Upper lobe of left lung (tissue), 6 donors: Measurements from ENCODE around the gene STH. TPM values are rescaled to one million over a fixed set of nuclear protein-coding genes. Genes with fewer than 3 reads are reported as not detected.
A peak's percentile ranks its signal among the peaks of the same experiment; 100 is the strongest.

Experiments used
- ATAC-seq, 2 donors: fragments of 200-7000 bp; cut with Tn5 transposase; one replicate each; pipeline ENCODE4 v1.9.1; 2022; ENCODE audit warnings: mild to moderate bottlenecking in 2 of 2, moderate library complexity in 2 of 2; ENCODE audit not compliant: low FRiP score in 2 of 2
- DNase-seq, 2 donors: peaks; one replicate each; pipeline ENCODE4 v3.0.0-alpha.2; 2019 to 2020
- H3K27ac ChIP-seq, 4 donors: fragments of 200-600 bp; sonication (generic); one replicate each; pipeline ENCODE4 v1.5.1; 2016 to 2019
- H3K27me3 ChIP-seq, 4 donors: fragments of 200-600 bp; sonication (generic); one replicate each; pipeline ENCODE4 v1.5.1; 2017 to 2019
- H3K36me3 ChIP-seq, 4 donors: fragments of 200-600 bp; sonication (generic); one replicate each; pipeline ENCODE4 v1.5.1; 2016 to 2019
- H3K4me1 ChIP-seq, 4 donors: fragments of 200-600 bp; sonication (generic); one replicate each; pipeline ENCODE4 v1.5.1; 2018 to 2019
- H3K4me3 ChIP-seq, 4 donors: fragments of 200-600 bp; sonication (generic); one replicate each; pipeline ENCODE4 v1.5.1; 2017 to 2019; ENCODE audit warnings: mild to moderate bottlenecking in 2 of 4, moderate library complexity in 1 of 4
- H3K9me3 ChIP-seq, 4 donors: fragments of 200-600 bp; sonication (generic); one replicate each; pipeline ENCODE4 v1.5.1; 2018 to 2019
- EP300 ChIP-seq, 4 donors: sonication (generic); formaldehyde crosslinking; IDR thresholded peaks; one replicate each; pipeline ENCODE4 v1.5.1; 2017; ENCODE audit warnings: antibody characterized with exemption in 4 of 4, control low read depth in 2 of 4
- POLR2A ChIP-seq, 4 donors: fragments of 450-650 bp; IDR thresholded peaks; one replicate each; pipeline ENCODE4 v1.5.1; 2016 to 2017; ENCODE audit warnings: antibody characterized with exemption in 4 of 4, mild to moderate bottlenecking in 2 of 4
- POLR2AphosphoS5 ChIP-seq, 2 donors: sonication (generic); formaldehyde crosslinking; IDR thresholded peaks; one replicate each; pipeline ENCODE4 v1.5.1; 2017; ENCODE audit warnings: antibody characterized with exemption in 2 of 2
- WGBS, 2 donors: methylation state at CpG; one replicate each; pipeline ENCODE4 v1.1.5; 2017 to 2018; 5-methylcytosine and 5-hydroxymethylcytosine counted together
- total RNA-seq, 6 donors: library from RNA; depleted of rRNA in 4 of 6; stranded (reverse); fragments of >200 nt in 4 of 6; gene quantifications; one replicate each; pipeline versions ENCODE4 v1.1.0 to v1.2.1, GENCODE V29; 2016 to 2021
- TF ChIP-seq, protein P1 (sequence below), 6 experiments: fragments of 450-650 bp in 4 of 6; fragments of 200-600 bp in 2 of 6; sonication (generic) in 2 of 6; IDR thresholded peaks; one replicate each; pipeline ENCODE4 v1.5.1; 2016 to 2019; ENCODE audit warnings: antibody characterized with exemption in 6 of 6
- donor health status: DM: no; HTN: no; CAD: no; lungs with moderate emphysema.
- donor health status: DM: no; HTN: yes; CAD: no; lungs with severe emphysema.

The STH gene
- total RNA-seq, 6 donors from 2014 or later: not detected

DNA sequence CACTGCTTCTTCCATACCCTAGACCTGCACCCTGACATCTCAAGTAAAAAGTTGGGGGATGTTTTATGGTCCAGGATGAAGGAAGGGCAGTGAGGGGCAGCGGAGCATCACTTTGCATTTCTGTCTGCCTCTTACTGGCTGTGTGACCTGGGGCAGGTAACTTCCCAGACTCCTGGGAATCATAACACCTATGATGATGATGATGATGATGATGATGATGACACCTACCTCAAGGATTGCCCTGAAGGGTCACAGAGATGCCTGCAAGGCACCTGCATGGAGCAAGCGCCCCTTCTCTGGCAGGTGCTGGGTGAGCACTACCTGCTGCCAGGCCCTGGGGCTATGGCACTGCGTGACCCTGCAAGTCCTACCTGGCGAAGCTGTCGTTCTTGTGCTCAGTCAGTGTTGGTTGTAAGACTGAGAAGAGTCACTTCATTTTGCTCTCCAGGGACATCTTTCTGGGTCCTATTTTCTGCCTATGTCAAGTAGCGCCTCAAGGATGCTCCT is 46.2 kb upstream of the STH start:
- Histone ChIP-seq H3K27me3 (peaks cover 0 to 5% (median 0%) of the 10 kb centered on the region in 4 donors), H3K27ac (no peak overlapping the region), H3K36me3 (no peaks in the 10 kb centered on the region), H3K4me1 (peaks cover 4 to 13% (median 10%) of the 10 kb centered on the region in 4 donors), H3K9me3 (no peaks in the 10 kb centered on the region), H3K4me3 (no peak overlapping the region)
- no peak for ATAC-seq
- 90 to 100% methylated on average over 3 to 6 of the region's 6 CpGs for WGBS, 2 donors
- no peak for TF ChIP-seq POLR2AphosphoS5 (IDR thresholded peaks at IDR 0.05)
- TF ChIP-seq, protein P1, sequence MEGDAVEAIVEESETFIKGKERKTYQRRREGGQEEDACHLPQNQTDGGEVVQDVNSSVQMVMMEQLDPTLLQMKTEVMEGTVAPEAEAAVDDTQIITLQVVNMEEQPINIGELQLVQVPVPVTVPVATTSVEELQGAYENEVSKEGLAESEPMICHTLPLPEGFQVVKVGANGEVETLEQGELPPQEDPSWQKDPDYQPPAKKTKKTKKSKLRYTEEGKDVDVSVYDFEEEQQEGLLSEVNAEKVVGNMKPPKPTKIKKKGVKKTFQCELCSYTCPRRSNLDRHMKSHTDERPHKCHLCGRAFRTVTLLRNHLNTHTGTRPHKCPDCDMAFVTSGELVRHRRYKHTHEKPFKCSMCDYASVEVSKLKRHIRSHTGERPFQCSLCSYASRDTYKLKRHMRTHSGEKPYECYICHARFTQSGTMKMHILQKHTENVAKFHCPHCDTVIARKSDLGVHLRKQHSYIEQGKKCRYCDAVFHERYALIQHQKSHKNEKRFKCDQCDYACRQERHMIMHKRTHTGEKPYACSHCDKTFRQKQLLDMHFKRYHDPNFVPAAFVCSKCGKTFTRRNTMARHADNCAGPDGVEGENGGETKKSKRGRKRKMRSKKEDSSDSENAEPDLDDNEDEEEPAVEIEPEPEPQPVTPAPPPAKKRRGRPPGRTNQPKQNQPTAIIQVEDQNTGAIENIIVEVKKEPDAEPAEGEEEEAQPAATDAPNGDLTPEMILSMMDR (IDR thresholded peaks at IDR 0.05): no peak
- TF ChIP-seq POLR2A (IDR thresholded peaks at IDR 0.05): no peak
- TF ChIP-seq EP300 (IDR thresholded peaks at IDR 0.05): no peak
- DNase-seq: no peak

DNA sequence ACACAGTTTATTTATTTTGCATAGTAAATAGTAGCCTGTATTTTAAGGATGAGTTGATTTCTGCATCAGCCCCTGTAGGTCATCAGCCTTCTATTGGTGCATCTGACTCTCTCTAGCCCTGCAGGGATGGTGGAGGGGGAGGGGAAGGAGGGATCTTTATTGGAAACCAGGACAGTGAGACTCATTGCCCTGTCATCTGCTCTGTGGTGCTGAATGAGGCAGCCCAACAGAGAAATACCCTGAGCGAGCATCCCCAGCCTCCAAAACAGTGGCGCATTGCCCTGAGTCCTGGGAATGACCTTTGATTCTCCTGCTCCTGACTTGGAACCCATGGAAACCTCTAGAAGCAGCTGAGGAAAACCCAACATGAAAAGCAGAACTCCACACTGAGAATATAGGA is 45.5 kb upstream of the STH start:
- Histone ChIP-seq H3K36me3 (no peaks in the 10 kb centered on the region), H3K4me1 (peaks cover 4 to 10% (median 8%) of the 10 kb centered on the region in 4 donors), H3K27me3 (peaks cover 0 to 5% (median 0%) of the 10 kb centered on the region in 4 donors), H3K9me3 (no peaks in the 10 kb centered on the region), H3K4me3 (no peak overlapping the region), H3K27ac (no peak overlapping the region)
- no peak for TF ChIP-seq POLR2A (IDR thresholded peaks at IDR 0.05)
- no peak for TF ChIP-seq POLR2AphosphoS5 (IDR thresholded peaks at IDR 0.05)
- no peak for TF ChIP-seq EP300 (IDR thresholded peaks at IDR 0.05)
- TF ChIP-seq, protein P1 (IDR thresholded peaks at IDR 0.05): no peak
- ATAC-seq: no peak
- no peak for DNase-seq
- WGBS, 2 donors: 90 to 95% methylated on average over 2 of the region's 2 CpGs

- TF ChIP-seq POLR2AphosphoS5 (IDR thresholded peaks at IDR 0.05): no peak
- TF ChIP-seq, protein P1 (IDR thresholded peaks at IDR 0.05): no peak
- TF ChIP-seq EP300 (IDR thresholded peaks at IDR 0.05): no peak
- no peak for TF ChIP-seq POLR2A (IDR thresholded peaks at IDR 0.05)
- H3K4me3 ChIP-seq: no peak overlapping the region
- H3K36me3 ChIP-seq: no peaks in the 10 kb centered on the region
- H3K27ac ChIP-seq: no peak overlapping the region
- H3K27me3 ChIP-seq: peaks cover 0 to 2% (median 0%) of the 10 kb centered on the region in 4 donors
- H3K4me1 ChIP-seq: no peaks in the 10 kb centered on the region
- DNase-seq: no peak
- ATAC-seq: no peak
- no peaks in the 10 kb centered on the region for H3K9me3 ChIP-seq
- WGBS, 2 donors: 81 to 86% methylated on average over 11 of the region's 11 CpGs
Observed at GRCh38 chr17:45954914-45955313, 44.1 kb upstream of the STH start.

DNA sequence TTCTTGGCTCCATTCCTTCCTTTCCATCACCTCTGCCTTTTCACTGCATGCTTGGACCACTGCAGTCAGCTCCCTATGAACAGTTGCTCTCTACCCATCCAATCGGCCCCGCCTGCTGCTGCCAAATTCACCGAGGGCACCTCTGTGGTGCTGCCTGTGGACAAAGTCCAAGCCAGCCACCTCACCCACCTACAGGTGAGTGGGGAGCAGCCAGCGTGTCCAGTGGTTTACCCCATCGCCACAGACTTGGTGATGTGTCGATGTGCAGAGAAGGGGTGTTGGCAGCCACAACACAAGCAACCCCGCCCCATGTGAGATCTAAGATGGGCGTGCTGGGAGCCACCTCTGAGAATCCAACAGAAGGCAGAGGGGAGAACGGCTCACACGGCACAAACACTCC is 43.7 kb upstream of the STH start:
- no peaks in the 10 kb centered on the region for H3K36me3 ChIP-seq
- 83 to 84% methylated on average over 10 of the region's 10 CpGs for WGBS, 2 donors

More for the DNA sequence above, 43.7 kb upstream of the STH start:
- Histone ChIP-seq H3K9me3 (no peaks in the 10 kb centered on the region), H3K27me3 (no peaks in the 10 kb centered on the region), H3K4me1 (no peaks in the 10 kb centered on the region), H3K27ac (no peak overlapping the region), H3K4me3 (no peak overlapping the region)
- DNase-seq (no peak), ATAC-seq (peak in 1 of 2 donors; percentile 9)
- TF ChIP-seq POLR2AphosphoS5 (IDR thresholded peaks at IDR 0.05): no peak
- TF ChIP-seq, protein P1 (IDR thresholded peaks at IDR 0.05): no peak
- TF ChIP-seq EP300 (IDR thresholded peaks at IDR 0.05): no peak
- no peak for TF ChIP-seq POLR2A (IDR thresholded peaks at IDR 0.05)
